GM21515 (cell line): Measurements from ENCODE around the gene LIMS1.

Experiments used
- ATAC-seq: cut with Tn5 transposase; IDR thresholded peaks from one replicate; pipeline ENCODE4 v1.9.1; 2021; ENCODE audit not compliant: unreplicated experiment

The LIMS1 gene

GRCh38 chr2:108613261-108614042 lies 79.2 kb downstream of the LIMS1 start:
- ATAC-seq, result no peak

GRCh38 chr2:108614043-108614545 lies 79.8 kb downstream of the LIMS1 start:
- ATAC-seq, result no peak

GRCh38 chr2:108614659-108615058 lies 80.4 kb downstream of the LIMS1 start:
- ATAC-seq, result no peak

- ATAC-seq, result no peak
These were observed 81.3 kb downstream of the LIMS1 start for GRCh38 chr2:108615480-108616090.

- ATAC-seq, result no peak
These were observed 82.0 kb downstream of the LIMS1 start for GRCh38 chr2:108616318-108616717.

- no peak for ATAC-seq
These were observed 82.5 kb downstream of the LIMS1 start for GRCh38 chr2:108616751-108617161.

GRCh38 chr2:108617617-108618016 lies 83.3 kb downstream of the LIMS1 start:
- ATAC-seq, result no peak

GRCh38 chr2:108619925-108620620 lies 85.8 kb downstream of the LIMS1 start:
- ATAC-seq, result no peak

GRCh38 chr2:108620656-108621055 lies 86.4 kb downstream of the LIMS1 start:
- no peak for ATAC-seq

- peak; percentile 99 for ATAC-seq
These were observed 86.9 kb downstream of the LIMS1 start for GRCh38 chr2:108621087-108621559.

- ATAC-seq, result no peak
These were observed 87.7 kb downstream of the LIMS1 start for GRCh38 chr2:108621687-108622681.

- ATAC-seq, result no peak
These were observed 89.3 kb downstream of the LIMS1 start for GRCh38 chr2:108623616-108624015.

GRCh38 chr2:108625186-108625827 lies 91.0 kb downstream of the LIMS1 start:
- no peak for ATAC-seq

GRCh38 chr2:108625828-108626195 lies 91.5 kb downstream of the LIMS1 start:
- ATAC-seq, result no peak

GRCh38 chr2:108626995-108627394 lies 92.7 kb downstream of the LIMS1 start:
- ATAC-seq, result no peak

- ATAC-seq, result no peak
These were observed 93.8 kb downstream of the LIMS1 start for GRCh38 chr2:108627911-108628567.

GRCh38 chr2:108628936-108629335 lies 94.7 kb downstream of the LIMS1 start:
- no peak for ATAC-seq

- peak; percentile 69 for ATAC-seq
These were observed 95.1 kb downstream of the LIMS1 start for GRCh38 chr2:108629417-108629816.

- ATAC-seq, result no peak
These were observed 96.5 kb downstream of the LIMS1 start for GRCh38 chr2:108630567-108631405.
